Inferior parietal cortex (tissue), 1 donor: ENCODE results near the gene OR12D3.
"Not testable (repeated sequence)": the region's sequence is repeated elsewhere in the genome, so short reads cannot be mapped to it uniquely, and the experiment has no call there.

Experiments
- DNase-seq: peaks from one replicate; pipeline ENCODE4 v3.0.0-alpha.2; 2016; ENCODE audit errors: extremely low spot score

OR12D3 gene, protein sequence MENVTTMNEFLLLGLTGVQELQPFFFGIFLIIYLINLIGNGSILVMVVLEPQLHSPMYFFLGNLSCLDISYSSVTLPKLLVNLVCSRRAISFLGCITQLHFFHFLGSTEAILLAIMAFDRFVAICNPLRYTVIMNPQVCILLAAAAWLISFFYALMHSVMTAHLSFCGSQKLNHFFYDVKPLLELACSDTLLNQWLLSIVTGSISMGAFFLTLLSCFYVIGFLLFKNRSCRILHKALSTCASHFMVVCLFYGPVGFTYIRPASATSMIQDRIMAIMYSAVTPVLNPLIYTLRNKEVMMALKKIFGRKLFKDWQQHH

GRCh38 chr6:29375191-29375590, at the start of gene OR12D3:
Gene OR12D3, minus strand, starts transcription at chr6:29375291. Its CDS starts 4 bp downstream, at chr6:29375287.
- no peak for DNase-seq

GRCh38 chr6:29424575-29424974, 49.5 kb upstream of the OR12D3 start:
- DNase-seq, result no peak

- no peak for DNase-seq
Measured at GRCh38 chr6:29424168-29424567, 49.1 kb upstream of the OR12D3 start.

GRCh38 chr6:29419516-29419915, 44.4 kb upstream of the OR12D3 start:
- no peak for DNase-seq

- no peak for DNase-seq
Measured at GRCh38 chr6:29414588-29414987, 39.5 kb upstream of the OR12D3 start, which contains the start of gene OR12D1. Gene OR12D1, plus strand, starts transcription at chr6:29414928.

DNA sequence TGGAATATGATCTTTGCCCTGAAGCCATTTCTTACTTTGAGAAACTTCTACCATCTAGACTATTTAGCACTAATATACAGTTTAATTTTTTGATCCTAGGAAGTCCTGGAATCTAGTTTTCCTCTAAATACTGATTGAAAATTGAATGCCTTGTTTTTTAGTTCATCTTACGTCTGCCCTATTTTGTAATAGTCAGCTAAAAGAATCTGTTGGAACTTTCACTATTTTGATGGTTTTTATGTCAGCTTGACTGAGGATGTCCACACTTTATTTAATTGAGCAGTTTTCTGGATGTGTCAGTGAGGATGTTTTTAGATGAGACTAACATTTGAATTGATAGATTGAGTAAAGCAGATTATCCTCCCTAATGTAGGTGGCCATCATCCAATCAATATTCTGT, 28.7 kb upstream of the OR12D3 start:
- no peak for DNase-seq

GRCh38 chr6:29399525-29399924, 24.4 kb upstream of the OR12D3 start:
- no peak for DNase-seq

GRCh38 chr6:29395331-29395730, 20.2 kb upstream of the OR12D3 start, which contains the start of gene OR12D2:
Gene OR12D2, plus strand, starts transcription at chr6:29395631. Its CDS starts 1,069 bp downstream, at chr6:29396700.
- no peak for DNase-seq

DNA sequence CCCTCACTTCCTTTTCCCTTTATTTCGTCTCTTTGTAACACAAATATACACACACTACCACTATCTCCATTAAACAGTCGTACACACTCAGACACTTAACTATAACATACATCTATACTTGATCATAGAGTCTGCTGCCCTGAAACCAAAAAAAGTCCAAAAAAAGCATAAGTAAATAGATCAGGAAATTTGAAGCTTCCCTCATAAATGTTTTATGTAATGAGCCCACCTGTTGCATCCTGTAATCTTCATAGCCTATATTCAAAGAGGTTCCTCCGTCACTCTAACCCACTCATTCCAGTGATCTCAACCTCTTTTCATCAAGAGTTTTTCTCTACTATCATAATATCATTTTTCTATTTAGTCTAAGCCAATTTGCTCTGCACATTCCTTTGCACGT, 13.4 kb upstream of the OR12D3 start:
- no peak for DNase-seq

DNA sequence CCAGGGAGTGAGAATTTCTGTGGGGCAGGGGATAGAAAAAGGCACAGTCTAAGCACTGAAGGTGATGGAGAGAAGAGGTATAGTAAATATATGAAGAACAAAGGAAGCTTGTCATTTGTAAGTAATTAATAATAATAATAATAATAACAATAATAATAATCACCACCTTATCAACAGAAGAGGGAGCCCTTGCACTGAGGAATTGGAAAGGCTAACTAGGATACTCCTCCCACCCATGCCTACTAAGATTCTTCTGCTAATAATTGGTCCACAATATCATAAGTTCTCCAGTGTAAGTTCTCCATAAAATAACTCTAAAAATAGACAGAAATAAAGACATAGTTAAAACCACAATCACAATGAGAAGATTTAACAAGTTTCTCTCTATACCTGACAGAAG, 912 bp upstream of the OR12D3 start:
- no peak for DNase-seq

DNA sequence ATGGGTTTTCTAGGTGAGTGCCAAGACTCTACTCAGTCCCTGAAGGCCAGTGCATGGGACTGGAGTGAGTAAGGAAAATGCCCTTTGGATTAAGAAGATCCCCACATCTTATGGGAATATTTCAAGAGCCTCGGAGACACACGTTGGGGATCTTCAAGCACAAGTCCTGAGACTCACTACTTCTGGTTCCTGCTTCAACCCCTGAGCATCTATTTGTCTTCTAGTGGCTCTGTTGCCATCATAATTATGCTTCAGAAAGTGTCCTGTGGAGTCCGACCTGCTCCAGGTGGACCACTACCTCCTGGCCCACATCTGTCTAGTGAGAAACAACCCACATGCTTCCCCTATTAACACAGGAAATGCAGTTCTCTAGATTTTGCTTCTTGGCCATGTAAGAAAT, 6.3 kb downstream of the OR12D3 start, which contains the start of gene OR5V1:
OR5V1 (minus strand) TSS at position 101 of the 400 bp plus-strand sequence. CDS start 12,670 bp downstream, outside the sequence.
- DNase-seq, result no peak

DNA sequence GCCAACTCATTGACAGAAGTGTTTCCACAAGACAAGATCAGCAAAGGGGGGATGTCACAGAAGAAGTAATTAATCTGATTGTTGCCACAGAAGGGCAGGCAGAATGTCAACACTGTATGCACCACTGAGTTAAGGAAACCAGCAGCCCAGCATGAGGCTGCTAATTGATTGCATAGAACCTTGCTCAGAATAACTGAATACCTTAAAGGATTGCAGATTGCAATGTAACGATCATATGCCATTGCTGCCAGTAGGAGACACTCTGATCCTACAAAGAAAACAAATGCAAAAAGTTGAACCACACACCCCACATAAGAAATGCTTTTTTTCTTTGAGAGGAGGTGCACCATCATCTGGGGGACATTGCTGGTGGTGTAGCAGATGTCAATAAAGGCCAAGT, 19.5 kb downstream of the OR12D3 start:
- no peak for DNase-seq

- no peak for DNase-seq
Measured at GRCh38 chr6:29354980-29355379, 20.1 kb downstream of the OR12D3 start.

- not testable (repeated sequence) for DNase-seq
Measured at GRCh38 chr6:29349348-29349747, 25.7 kb downstream of the OR12D3 start.

- no peak for DNase-seq
Measured at GRCh38 chr6:29345380-29345779, 29.7 kb downstream of the OR12D3 start.

DNA sequence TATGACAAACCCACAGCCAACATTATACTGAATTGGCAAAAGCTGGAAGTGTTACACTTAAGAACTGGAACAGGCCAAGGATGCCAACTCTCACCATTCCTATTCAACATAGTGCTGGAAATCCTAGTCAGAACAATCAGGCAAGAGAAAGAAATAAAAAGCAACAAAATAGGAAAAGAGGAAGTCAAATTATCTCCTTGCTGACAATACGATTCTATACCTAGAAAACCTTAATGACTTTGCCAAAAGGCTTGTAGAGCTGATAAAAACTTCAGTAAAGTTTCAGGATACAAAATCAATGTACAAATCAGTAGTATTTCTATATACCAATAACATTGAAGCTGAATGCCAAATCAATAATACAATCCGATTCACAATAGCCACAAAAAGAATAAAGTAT, 38.8 kb downstream of the OR12D3 start:
- DNase-seq, result no peak

DNA sequence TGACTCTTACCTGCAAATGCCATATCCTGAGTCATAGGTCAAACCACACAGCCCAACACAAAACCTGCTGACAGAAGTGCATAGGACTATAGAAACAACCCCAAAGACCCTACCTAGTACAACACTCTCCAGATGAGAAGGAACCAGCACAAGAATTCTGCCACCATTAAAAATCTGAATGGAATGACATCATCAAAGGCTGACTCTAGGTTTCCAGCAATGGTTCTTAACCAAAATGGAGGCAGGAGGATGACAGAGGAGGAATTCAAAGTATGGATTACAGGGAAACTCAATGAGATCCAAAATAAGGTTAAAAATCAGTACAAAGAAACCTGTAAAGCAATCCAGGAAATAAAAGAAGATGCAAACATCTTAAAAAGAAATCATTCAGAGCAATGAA, 42.4 kb downstream of the OR12D3 start:
- no peak for DNase-seq

DNA sequence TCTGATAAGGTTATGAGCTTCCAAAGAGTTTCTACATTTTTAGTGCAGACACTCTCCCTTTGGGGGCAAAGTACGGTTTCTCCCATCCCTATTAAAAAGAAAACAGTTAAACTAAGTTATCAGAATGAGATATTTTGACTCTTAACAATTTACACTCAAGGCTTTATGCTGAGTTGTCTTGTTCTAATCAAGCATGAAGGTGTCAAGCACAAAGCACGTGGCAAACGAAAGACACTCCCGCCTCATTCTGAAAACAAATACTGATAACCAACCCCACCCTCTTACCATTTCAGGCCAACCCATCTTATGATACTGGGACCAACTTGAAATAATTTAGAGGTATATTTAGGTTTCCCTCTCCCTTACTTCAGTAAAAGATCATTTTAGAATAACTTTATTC, 49.3 kb downstream of the OR12D3 start:
- no peak for DNase-seq
